ENCODE measurements around the gene NAA15. TPM values are rescaled to one million over a fixed set of nuclear protein-coding genes. Genes with fewer than 3 reads are reported as not detected.
A peak's percentile ranks its signal among the peaks of the same experiment; 100 is the strongest.

Gene NAA15
- total and polyA plus RNA-seq, 2 donors (not counting 3 experiments of a cell fraction or from before 2014, with no cell fraction given) = 4.5 to 67.9 TPM

GRCh38 chr4:139450586-139450985 is 149.3 kb downstream of the NAA15 start:
- TF ChIP-seq EZH2 (IDR thresholded peaks at IDR 0.05; ENCODE audit: borderline replicate concordance, low read depth, low read length, severe bottlenecking) (no peak), MAX (IDR thresholded peaks at IDR 0.05; ENCODE audit: insufficient read depth, insufficient read length) (no peak), MYC (IDR thresholded peaks at IDR 0.05; ENCODE audit: low read depth, low read length) (no peak), JUN (IDR thresholded peaks at IDR 0.05; ENCODE audit: borderline replicate concordance, insufficient read depth, insufficient read length, low read depth) (no peak), POLR2A (IDR thresholded peaks at IDR 0.05; ENCODE audit: low read depth, low read length) (no peak)
- dilution Hi-C loops (cut with MboI; ENCODE audit: extremely low pct_ligation_motif_present, low sequenced_read_pairs) = no loop called here
- H3K4me3 ChIP-seq (replicated peaks in 1 of 3; ENCODE audit: insufficient read depth in 1 of 3, low read depth in 1 of 3, low read length in 3 of 3) = no peak overlapping the region
- peaks cover 20% of the 10 kb centered on the region for H3K79me2 ChIP-seq (ENCODE audit: control insufficient read depth, insufficient read depth, low read length)
- no peaks in the 10 kb centered on the region for H4K20me1 ChIP-seq (replicated peaks; ENCODE audit: control insufficient read depth, extremely low read depth, insufficient read depth, low read length)
- no peaks in the 10 kb centered on the region for H3K27me3 ChIP-seq (ENCODE audit: control insufficient read depth in 2 of 2, insufficient read depth in 2 of 2, low read length in 2 of 2)
- peaks cover 18% of the 10 kb centered on the region for H3K4me1 ChIP-seq (ENCODE audit: control insufficient read depth, extremely low read depth, insufficient read depth, low read length)
- FAIRE-seq (no peak), DNase-seq (ENCODE audit: low read depth, low spot score) (no peak)
- H3K36me3 ChIP-seq (ENCODE audit: control insufficient read depth in 2 of 2, extremely low read depth in 1 of 2, insufficient read depth in 2 of 2, low read length in 2 of 2) = no peaks in the 10 kb centered on the region
- H3K9ac ChIP-seq (replicated peaks; ENCODE audit: extremely low read depth, insufficient read depth, low read length) = no peak overlapping the region
- H3K9me1 ChIP-seq (replicated peaks; ENCODE audit: control insufficient read depth, extremely low read depth, insufficient read depth, low read length) = no peaks in the 10 kb centered on the region
- no TSS peak for BruUV-seq (replicated peaks)
- POLR2A ChIA-PET = no interaction called here
- intact Hi-C loops (cut with micrococcal nuclease) = no loop called here
- CTCF ChIA-PET = interaction anchor here (3.8 kb wide), 1 partner anchor 32 kb away, joined by 31 read pairs; no protein-coding TSS in a partner anchor
- H3K9me3 ChIP-seq (replicated peaks; ENCODE audit: control insufficient read depth, insufficient read depth, low read length) = no peaks in the 10 kb centered on the region
- no peak overlapping the region for H2AFZ ChIP-seq (ENCODE audit: low read depth, low read length)
- H3K4me2 ChIP-seq (ENCODE audit: insufficient read depth, low read length) = no peak overlapping the region
- H3K27ac ChIP-seq (ENCODE audit: insufficient read depth, low read depth, low read length) = no peak overlapping the region

- dilution Hi-C loops (cut with MboI; ENCODE audit: extremely low pct_ligation_motif_present, low sequenced_read_pairs) = no loop called here
- H3K79me2 ChIP-seq (ENCODE audit: control insufficient read depth, insufficient read depth, low read length) = peaks cover 34% of the 10 kb centered on the region
- CTCF ChIA-PET = interaction anchor here (0.7 to 3.8 kb wide), 5 partner anchors 26 to 46 kb away, joined by 3 to 31 read pairs (median 6); no protein-coding TSS in a partner anchor
Observed at GRCh38 chr4:139451997-139452396, 150.7 kb downstream of the NAA15 start.

More at GRCh38 chr4:139451997-139452396, 150.7 kb downstream of the NAA15 start:
- Histone ChIP-seq H3K4me2 (ENCODE audit: insufficient read depth, low read length) (peak overlapping the region; percentile 80), H2AFZ (ENCODE audit: low read depth, low read length) (no peak overlapping the region), H3K9ac (replicated peaks; ENCODE audit: extremely low read depth, insufficient read depth, low read length) (peak overlapping the region; percentile 96), H3K4me3 (replicated peaks in 1 of 3; ENCODE audit: insufficient read depth in 1 of 3, low read depth in 1 of 3, low read length in 3 of 3) (peak overlapping the region in 1 of 3 experiments; percentile 99), H3K9me3 (replicated peaks; ENCODE audit: control insufficient read depth, insufficient read depth, low read length) (no peaks in the 10 kb centered on the region), H3K9me1 (replicated peaks; ENCODE audit: control insufficient read depth, extremely low read depth, insufficient read depth, low read length) (no peaks in the 10 kb centered on the region), H3K27me3 (ENCODE audit: control insufficient read depth in 2 of 2, insufficient read depth in 2 of 2, low read length in 2 of 2) (no peaks in the 10 kb centered on the region), H4K20me1 (replicated peaks; ENCODE audit: control insufficient read depth, extremely low read depth, insufficient read depth, low read length) (no peaks in the 10 kb centered on the region), H3K27ac (ENCODE audit: insufficient read depth, low read depth, low read length) (peak overlapping the region; percentile 89), H3K4me1 (ENCODE audit: control insufficient read depth, extremely low read depth, insufficient read depth, low read length) (peaks cover 30% of the 10 kb centered on the region), H3K36me3 (ENCODE audit: control insufficient read depth in 2 of 2, extremely low read depth in 1 of 2, insufficient read depth in 2 of 2, low read length in 2 of 2) (no peaks in the 10 kb centered on the region)
- FAIRE-seq (no peak), DNase-seq (ENCODE audit: low read depth, low spot score) (peak; percentile 10)
- TF ChIP-seq POLR2AphosphoS5 (IDR thresholded peaks at IDR 0.05; ENCODE audit: insufficient read depth, low read depth, low read length) = no peak
- no peak for TF ChIP-seq FOS (IDR thresholded peaks at IDR 0.05; ENCODE audit: borderline replicate concordance, insufficient read depth, low read length)
- no peak for TF ChIP-seq POLR2A (IDR thresholded peaks at IDR 0.05; ENCODE audit: low read depth, low read length)
- TF ChIP-seq MAX (IDR thresholded peaks at IDR 0.05; ENCODE audit: insufficient read depth, insufficient read length) = no peak
- TF ChIP-seq MYC (IDR thresholded peaks at IDR 0.05; ENCODE audit: low read depth, low read length) = no peak
- TF ChIP-seq CTCF (IDR thresholded peaks at IDR 0.05; ENCODE audit: extremely low read depth in 1 of 2, insufficient read depth in 1 of 2, low read depth in 1 of 2, low read length in 2 of 2) = no peak
- no peak for TF ChIP-seq JUN (IDR thresholded peaks at IDR 0.05; ENCODE audit: borderline replicate concordance, insufficient read depth, insufficient read length, low read depth)
- no peak for TF ChIP-seq GATA2 (IDR thresholded peaks at IDR 0.05; ENCODE audit: insufficient read depth, insufficient read length, low read depth, low read length)
- TF ChIP-seq EZH2 (IDR thresholded peaks at IDR 0.05; ENCODE audit: borderline replicate concordance, low read depth, low read length, severe bottlenecking) = no peak
- intact Hi-C loops (cut with micrococcal nuclease) = no loop called here
- BruUV-seq (replicated peaks) = no TSS peak
- POLR2A ChIA-PET = interaction anchor here (3.0 kb wide), 1 partner anchor 33 kb away, joined by 23 read pairs; no protein-coding TSS in a partner anchor

All from endothelial cell of umbilical vein (primary cell).